Left lung (tissue), 10 donors: ENCODE data around the gene KDM2B. TPM values are rescaled to one million over a fixed set of nuclear protein-coding genes. Genes with fewer than 3 reads are reported as not detected.
A peak's percentile ranks its signal among the peaks of the same experiment; 100 is the strongest.
"Not testable (repeated sequence)": the region's sequence is repeated elsewhere in the genome, so short reads cannot be mapped to it uniquely, and the experiment has no call there.

ENCODE experiments used
- ATAC-seq: fragments of 200-7000 bp; cut with Tn5 transposase; one replicate; pipeline ENCODE4 v1.9.1; 2020; ENCODE audit warnings: moderate library complexity
- DNase-seq, 4 donors: peaks; one replicate each; pipeline ENCODE4 v3.0.0-alpha.2; 2013 to 2020
- H3K27ac ChIP-seq, 2 donors: fragments of 200-600 bp; sonication (generic) in 1 of 2; one replicate each; pipeline versions ENCODE4 v1.5.0 to v1.8.0; 2020 to 2021
- H3K27me3 ChIP-seq, 2 donors: fragments of 200-600 bp; sonication (generic) in 1 of 2; one replicate each; pipeline versions ENCODE4 v1.5.0 to v1.8.0; 2020 to 2021
- H3K36me3 ChIP-seq, 2 donors: fragments of 200-600 bp; sonication (generic) in 1 of 2; one replicate each; pipeline versions ENCODE4 v1.5.0 to v1.8.0; 2020 to 2021
- H3K4me1 ChIP-seq, 2 donors: fragments of 200-600 bp; one replicate each; pipeline ENCODE4 v1.8.0; 2021
- H3K4me3 ChIP-seq, 2 donors: fragments of 200-600 bp; sonication (generic) in 1 of 2; one replicate each; pipeline versions ENCODE4 v1.5.0 to v1.8.0; 2020 to 2021; ENCODE audit warnings: mild to moderate bottlenecking in 1 of 2
- H3K9me3 ChIP-seq, 2 donors: fragments of 200-600 bp; sonication (generic) in 1 of 2; one replicate each; pipeline versions ENCODE4 v1.5.0 to v1.8.0; 2020 to 2021
- intact Hi-C, 2 donors: fragments of 100-400 bp; cut with DNase I; formaldehyde crosslinking; loops; one replicate each; pipeline versions ENCODE4 v1.11.2 to v1.14.2; 2022
- polyA plus RNA-seq, 6 donors: library from polyadenylated mRNA; unstranded; fragments of 120-200 nt; gene quantifications; one replicate each; pipeline ENCODE4 v1.2.1, GENCODE V29; 2013; ENCODE audit not compliant: insufficient read length in 6 of 6
- total RNA-seq, 2 donors: library from RNA; stranded (reverse); fragmentation: NEBNext Ultra II Directional; extraction: Animal tissue kit (Norgen Biotek cat#: 25700); gene quantifications; one replicate each; pipeline ENCODE4 v1.2.1, GENCODE V29; 2021
- TF ChIP-seq, protein P1 (sequence below), 2 donors: fragments of 200-600 bp; sonication (generic) in 1 of 2; IDR thresholded peaks; one replicate each; pipeline versions ENCODE4 v1.5.0 to v1.8.0; 2021; ENCODE audit warnings: antibody characterized with exemption in 2 of 2
- donor health status: DM: no; HTN: yes; CAD: no.
- donor health status: DM: no; HTN: no; CAD: no.

The KDM2B gene
- total and polyA plus RNA-seq, 8 donors, result 22.9 to 44.7 (median 38.0) TPM

DNA sequence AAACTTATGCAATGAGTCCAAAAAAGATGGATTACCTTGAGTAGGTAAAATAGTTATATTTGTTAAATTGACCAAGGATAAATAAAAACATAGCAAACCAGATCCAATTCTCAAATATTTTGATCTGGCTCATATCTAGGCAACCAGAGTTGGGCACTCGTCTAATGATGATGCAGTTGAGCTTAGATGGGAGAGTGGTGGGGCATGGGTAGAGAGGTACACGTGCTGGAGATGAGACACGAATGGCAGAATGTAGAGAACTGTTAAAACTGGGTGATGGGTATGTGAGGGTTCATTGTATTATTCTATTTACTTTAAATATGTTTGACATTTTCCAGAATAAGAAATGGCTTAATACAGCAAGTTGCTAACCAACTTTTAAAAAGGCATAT is 188.5 kb downstream of the KDM2B start:
- no peak overlapping the region for H3K4me3 ChIP-seq

DNA sequence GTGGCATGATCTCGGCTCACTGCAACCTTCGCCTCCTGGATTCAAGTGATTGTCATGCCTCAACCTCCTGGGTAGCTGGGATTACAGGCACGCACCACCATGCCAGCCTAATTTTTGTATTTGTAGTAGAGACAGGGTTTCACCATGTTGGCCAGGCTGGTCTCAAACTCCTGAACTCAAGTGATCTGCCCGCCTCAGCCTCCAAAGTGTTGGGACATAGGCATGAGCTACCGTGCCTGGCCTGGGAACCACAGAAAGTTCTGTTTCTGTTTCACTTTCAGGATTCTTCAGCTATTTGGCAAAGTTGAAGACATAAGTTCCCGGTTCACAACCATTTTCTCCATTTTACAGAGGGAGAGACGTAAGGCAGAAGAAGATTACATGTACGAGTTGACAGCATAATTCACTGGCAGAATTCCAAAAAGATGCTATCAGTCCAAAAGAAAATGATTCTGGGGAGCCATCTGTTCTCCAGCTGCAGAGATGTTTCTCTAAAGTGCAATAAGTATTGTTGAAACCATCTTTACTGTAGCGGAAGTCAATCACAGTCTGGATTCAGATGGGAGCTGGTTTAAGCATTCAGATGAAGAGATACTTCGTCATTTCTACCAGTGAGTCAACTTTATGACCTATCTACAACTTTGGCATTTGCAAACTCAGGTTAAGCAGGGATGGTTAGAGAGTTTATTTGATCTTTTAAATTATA is 189.1 kb downstream of the KDM2B start:
- H3K4me3 ChIP-seq, result no peak overlapping the region
- peak overlapping the region in 1 of 2 donors; percentile 49 for H3K27ac ChIP-seq

More for the DNA sequence above, 188.5 kb downstream of the KDM2B start:
- Histone ChIP-seq H3K36me3 (no peaks in the 10 kb centered on the region), H3K9me3 (no peaks in the 10 kb centered on the region), H3K27ac (peak overlapping the region in 1 of 2 donors; percentile 49), H3K27me3 (no peaks in the 10 kb centered on the region), H3K4me1 (no peaks in the 10 kb centered on the region)
- intact Hi-C loops, result no loop called here
- DNase-seq (no peak), ATAC-seq (no peak)
- TF ChIP-seq, protein P1, sequence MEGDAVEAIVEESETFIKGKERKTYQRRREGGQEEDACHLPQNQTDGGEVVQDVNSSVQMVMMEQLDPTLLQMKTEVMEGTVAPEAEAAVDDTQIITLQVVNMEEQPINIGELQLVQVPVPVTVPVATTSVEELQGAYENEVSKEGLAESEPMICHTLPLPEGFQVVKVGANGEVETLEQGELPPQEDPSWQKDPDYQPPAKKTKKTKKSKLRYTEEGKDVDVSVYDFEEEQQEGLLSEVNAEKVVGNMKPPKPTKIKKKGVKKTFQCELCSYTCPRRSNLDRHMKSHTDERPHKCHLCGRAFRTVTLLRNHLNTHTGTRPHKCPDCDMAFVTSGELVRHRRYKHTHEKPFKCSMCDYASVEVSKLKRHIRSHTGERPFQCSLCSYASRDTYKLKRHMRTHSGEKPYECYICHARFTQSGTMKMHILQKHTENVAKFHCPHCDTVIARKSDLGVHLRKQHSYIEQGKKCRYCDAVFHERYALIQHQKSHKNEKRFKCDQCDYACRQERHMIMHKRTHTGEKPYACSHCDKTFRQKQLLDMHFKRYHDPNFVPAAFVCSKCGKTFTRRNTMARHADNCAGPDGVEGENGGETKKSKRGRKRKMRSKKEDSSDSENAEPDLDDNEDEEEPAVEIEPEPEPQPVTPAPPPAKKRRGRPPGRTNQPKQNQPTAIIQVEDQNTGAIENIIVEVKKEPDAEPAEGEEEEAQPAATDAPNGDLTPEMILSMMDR (IDR thresholded peaks at IDR 0.05), result no peak

DNA sequence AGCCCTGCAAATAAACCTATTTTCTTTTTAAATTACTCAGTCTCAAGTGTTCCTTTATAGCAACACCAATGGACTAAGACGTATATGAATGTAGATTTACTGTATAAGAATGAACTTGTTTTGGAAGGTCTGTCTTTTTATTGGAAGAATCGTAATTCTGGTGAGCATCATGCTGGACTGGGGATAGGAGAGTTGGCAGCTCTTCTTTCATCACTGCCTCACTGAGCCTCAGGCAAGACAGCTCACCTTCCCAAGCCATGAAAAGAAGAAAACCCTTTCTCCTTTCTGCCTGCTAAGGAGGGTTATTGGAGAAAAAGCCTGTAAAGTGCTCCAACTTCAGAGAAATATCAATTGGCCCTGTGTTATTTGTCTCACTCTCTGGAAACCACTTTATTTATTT is 190.0 kb downstream of the KDM2B start:
- Histone ChIP-seq H3K9me3 (no peaks in the 10 kb centered on the region), H3K4me1 (no peaks in the 10 kb centered on the region), H3K36me3 (no peaks in the 10 kb centered on the region), H3K27ac (no peak overlapping the region), H3K4me3 (no peak overlapping the region), H3K27me3 (no peaks in the 10 kb centered on the region)
- TF ChIP-seq, protein P1 (IDR thresholded peaks at IDR 0.05), result no peak
- ATAC-seq (no peak), DNase-seq (no peak)
- intact Hi-C loops, result no loop called here

More for the DNA sequence above, 189.1 kb downstream of the KDM2B start:
- no peaks in the 10 kb centered on the region for H3K27me3 ChIP-seq
- no peaks in the 10 kb centered on the region for H3K36me3 ChIP-seq
- TF ChIP-seq, protein P1 (IDR thresholded peaks at IDR 0.05), result no peak
- DNase-seq (peak in 2 of 4 donors; percentile 10 to 28), ATAC-seq (peak; percentile 52)
- intact Hi-C loops, result no loop called here
- no peaks in the 10 kb centered on the region for H3K4me1 ChIP-seq
- no peaks in the 10 kb centered on the region for H3K9me3 ChIP-seq

DNA sequence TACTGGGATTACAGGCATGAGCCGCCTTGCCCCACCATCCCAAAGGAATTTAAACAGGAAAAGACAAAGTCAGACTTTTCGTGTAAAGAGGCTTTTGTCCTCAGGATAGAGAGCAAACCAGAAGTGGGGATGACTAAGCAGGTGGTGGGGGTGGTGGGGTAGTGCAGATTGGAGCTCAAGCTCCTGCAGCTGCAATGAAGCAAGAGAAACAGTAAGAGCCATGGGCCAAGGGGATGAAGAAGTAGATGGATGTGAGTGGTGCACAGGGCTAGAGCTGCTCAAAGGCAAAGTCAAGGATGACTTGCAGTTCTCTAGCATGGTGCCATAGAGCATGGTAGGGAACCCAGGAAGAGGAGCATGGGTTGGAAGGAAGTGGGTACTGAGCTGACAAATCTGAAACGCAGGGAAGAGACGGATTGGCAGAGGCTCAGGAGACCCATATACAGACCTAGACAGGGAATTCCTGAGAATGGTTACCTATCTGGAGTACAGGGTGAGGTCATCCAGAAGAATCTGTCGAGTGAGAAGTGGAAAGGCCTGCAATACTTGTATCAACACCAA is 192.3 kb downstream of the KDM2B start:
- TF ChIP-seq, protein P1 (IDR thresholded peaks at IDR 0.05), result no peak
- H3K9me3 ChIP-seq, result no peaks in the 10 kb centered on the region
- no peak for DNase-seq
- no peak overlapping the region for H3K27ac ChIP-seq
- ATAC-seq, result peak; percentile 55
- no peaks in the 10 kb centered on the region for H3K4me1 ChIP-seq
- no peaks in the 10 kb centered on the region for H3K36me3 ChIP-seq
- H3K4me3 ChIP-seq, result no peak overlapping the region
- intact Hi-C loops, result no loop called here
- H3K27me3 ChIP-seq, result no peaks in the 10 kb centered on the region

DNA sequence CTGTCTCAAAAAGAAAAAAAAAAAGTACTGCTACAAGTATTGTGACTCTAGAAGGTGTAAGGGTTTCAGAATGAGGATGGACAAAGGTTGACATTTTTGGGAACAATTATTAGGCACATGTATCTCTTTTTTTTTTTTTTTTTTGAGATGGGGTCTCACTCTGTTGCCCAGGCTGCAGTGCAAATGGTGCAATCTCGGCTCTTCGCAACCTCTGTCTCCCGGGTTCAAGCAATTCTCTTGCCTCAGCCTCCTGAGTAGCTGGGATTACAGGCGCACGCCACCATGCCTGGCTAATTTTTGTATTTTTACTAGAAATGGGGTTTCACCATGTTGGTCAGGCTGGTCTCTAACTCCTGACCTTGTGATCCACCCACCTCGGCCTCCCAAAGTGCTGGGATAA is 195.9 kb downstream of the KDM2B start:
- DNase-seq, H3K9me3 ChIP-seq, H3K27me3 ChIP-seq, intact Hi-C loops, H3K4me1 ChIP-seq, H3K36me3 ChIP-seq, ATAC-seq, H3K27ac ChIP-seq, H3K4me3 ChIP-seq: not testable (repeated sequence)
